Activated CD4-positive, CD25-positive, alpha-beta regulatory T cell treated with anti-CD3 and anti-CD28 coated beads, Interleukin-2, amount 50 U/mL, for 72 hours (primary cell): ENCODE results near the gene UPK3BL2.
"Not testable (repeated sequence)": the region's sequence is repeated elsewhere in the genome, so short reads cannot be mapped to it uniquely, and the experiment has no call there.

Experiments
- DNase-seq: peaks from one replicate; pipeline ENCODE4 v3.0.0; 2021

UPK3BL2 gene

GRCh38 chr7:102543596-102543995 is at the start of gene UPK3BL2:
UPK3BL2 (minus strand) TSS chr7:102543696; CDS start chr7:102543636, 60 bp downstream.
- not testable (repeated sequence) for DNase-seq

GRCh38 chr7:102592477-102593019 is 49.1 kb upstream of the UPK3BL2 start:
- DNase-seq, result peak; percentile 52

- not testable (repeated sequence) for DNase-seq
Observed at GRCh38 chr7:102589857-102590256, 46.4 kb upstream of the UPK3BL2 start.

- not testable (repeated sequence) for DNase-seq
Observed at GRCh38 chr7:102583495-102583894, 40.0 kb upstream of the UPK3BL2 start.

GRCh38 chr7:102581722-102582121 is 38.2 kb upstream of the UPK3BL2 start:
- not testable (repeated sequence) for DNase-seq

- DNase-seq, result not testable (repeated sequence)
Observed at GRCh38 chr7:102578486-102578885, 35.0 kb upstream of the UPK3BL2 start.

GRCh38 chr7:102577315-102578240 is 34.1 kb upstream of the UPK3BL2 start:
- DNase-seq, result not testable (repeated sequence)

GRCh38 chr7:102576363-102576762 is 32.9 kb upstream of the UPK3BL2 start:
- not testable (repeated sequence) for DNase-seq

- not testable (repeated sequence) for DNase-seq
Observed at GRCh38 chr7:102574607-102575006, 31.1 kb upstream of the UPK3BL2 start.

- peak; percentile 100 for DNase-seq
Observed at GRCh38 chr7:102572261-102573239, 29.1 kb upstream of the UPK3BL2 start, which contains the start of gene POLR2J3. POLR2J3 (minus strand) TSS chr7:102572583; CDS start chr7:102572521, 62 bp downstream.

GRCh38 chr7:102568620-102569019 is 25.1 kb upstream of the UPK3BL2 start:
- not testable (repeated sequence) for DNase-seq

- not testable (repeated sequence) for DNase-seq
Observed at GRCh38 chr7:102550808-102551422, 7.4 kb upstream of the UPK3BL2 start, which contains the start of gene SPDYE2. SPDYE2 (plus strand) TSS chr7:102551226; CDS start chr7:102553256, 2,030 bp downstream.

GRCh38 chr7:102546353-102546752 is 2.9 kb upstream of the UPK3BL2 start:
- DNase-seq, result not testable (repeated sequence)

GRCh38 chr7:102545288-102545687 is 1.8 kb upstream of the UPK3BL2 start:
- not testable (repeated sequence) for DNase-seq

GRCh38 chr7:102544372-102544771 is 876 bp upstream of the UPK3BL2 start:
- DNase-seq, result not testable (repeated sequence)

GRCh38 chr7:102542771-102543170 is 725 bp downstream of the UPK3BL2 start:
- DNase-seq, result not testable (repeated sequence)

- DNase-seq, result not testable (repeated sequence)
Observed at GRCh38 chr7:102542083-102542482, 1.4 kb downstream of the UPK3BL2 start.

GRCh38 chr7:102540604-102541003 is 2.9 kb downstream of the UPK3BL2 start:
- not testable (repeated sequence) for DNase-seq

- DNase-seq, result not testable (repeated sequence)
Observed at GRCh38 chr7:102535062-102535615, 8.4 kb downstream of the UPK3BL2 start.

- not testable (repeated sequence) for DNase-seq
Observed at GRCh38 chr7:102532127-102532526, 11.4 kb downstream of the UPK3BL2 start.

- DNase-seq, result not testable (repeated sequence)
Observed at GRCh38 chr7:102531583-102531982, 11.9 kb downstream of the UPK3BL2 start.
